Measurements from ENCODE around the gene MCOLN1. TPM values are rescaled to one million over a fixed set of nuclear protein-coding genes. Genes with fewer than 3 reads are reported as not detected.

The MCOLN1 gene
- total RNA-seq, 1 donor from 2014 or later, result 6.6 TPM

- no peaks in the 10 kb centered on the region for H3K36me3 Mint-ChIP-seq
- no peaks in the 10 kb centered on the region for H3K4me1 ChIP-seq
- H3K9ac ChIP-seq, result no peak overlapping the region
- no peak for TF ChIP-seq EZH2phosphoT487 (IDR thresholded peaks at IDR 0.05)
- TF ChIP-seq EZH2 (IDR thresholded peaks at IDR 0.05), result no peak
- TF ChIP-seq CTCF (IDR thresholded peaks at IDR 0.05), result no peak
- H3K4me2 ChIP-seq, result no peak overlapping the region
- H3K36me3 ChIP-seq, result no peaks in the 10 kb centered on the region
- H4K20me1 ChIP-seq (ENCODE audit: low read depth), result peaks cover 3% of the 10 kb centered on the region
- no peaks in the 10 kb centered on the region for H3K9me3 Mint-ChIP-seq
- no peak overlapping the region for H3K4me3 ChIP-seq
- no peak overlapping the region for H2AFZ ChIP-seq (replicated peaks)
- peak; percentile 73 for DNase-seq (ENCODE audit: low spot score)
- no peaks in the 10 kb centered on the region for H3K79me2 ChIP-seq (ENCODE audit: low read depth)
- H3K27ac Mint-ChIP-seq, result no peak overlapping the region
- H3F3A ChIP-seq (ENCODE audit: low read depth), result peaks cover 14% of the 10 kb centered on the region
- peaks cover 14% of the 10 kb centered on the region for H3K27me3 Mint-ChIP-seq (ENCODE audit: insufficient read depth, low read depth)
- H3K4me3 Mint-ChIP-seq, result no peak overlapping the region
- H3K27ac ChIP-seq, result no peak overlapping the region
- H3K9me3 ChIP-seq (ENCODE audit: low read depth), result no peaks in the 10 kb centered on the region
- peaks cover 8% of the 10 kb centered on the region for H3K4me1 Mint-ChIP-seq
- peaks cover 19% of the 10 kb centered on the region for H3K27me3 ChIP-seq
Measured at GRCh38 chr19:7507884-7508283, 14.5 kb upstream of the MCOLN1 start.

GRCh38 chr19:7509625-7510024, 12.8 kb upstream of the MCOLN1 start:
- Mint-ChIP-seq H3K9me3 (no peaks in the 10 kb centered on the region), H3K27me3 (ENCODE audit: insufficient read depth, low read depth) (peaks cover 15% of the 10 kb centered on the region)
- H2AFZ ChIP-seq (replicated peaks), result no peak overlapping the region

GRCh38 chr19:7512400-7512851, 10.0 kb upstream of the MCOLN1 start:
- no peaks in the 10 kb centered on the region for H3K36me3 Mint-ChIP-seq
- H3K4me3 Mint-ChIP-seq, result no peak overlapping the region
- peaks cover 17% of the 10 kb centered on the region for H3K4me1 Mint-ChIP-seq
- no peak overlapping the region for H3K4me2 ChIP-seq
- no peaks in the 10 kb centered on the region for H3K27me3 ChIP-seq
- no peak overlapping the region for H2AFZ ChIP-seq (replicated peaks)
- H3K27ac Mint-ChIP-seq, result no peak overlapping the region
- no peaks in the 10 kb centered on the region for H3K36me3 ChIP-seq
- H3K27me3 Mint-ChIP-seq (ENCODE audit: insufficient read depth, low read depth), result peaks cover 12% of the 10 kb centered on the region
- no peaks in the 10 kb centered on the region for H3K9me3 Mint-ChIP-seq
- no peaks in the 10 kb centered on the region for H4K20me1 ChIP-seq (ENCODE audit: low read depth)
- no peak overlapping the region for H3K4me3 ChIP-seq
- no peak overlapping the region for H3K9ac ChIP-seq
- TF ChIP-seq EZH2 (IDR thresholded peaks at IDR 0.05), result no peak
- peaks cover 4% of the 10 kb centered on the region for H3K4me1 ChIP-seq
- peak overlapping the region; percentile 22 for H3K27ac ChIP-seq
- DNase-seq (ENCODE audit: low spot score), result peak; percentile 62
- peaks cover 12% of the 10 kb centered on the region for H3K79me2 ChIP-seq (ENCODE audit: low read depth)
- peaks cover 12% of the 10 kb centered on the region for H3F3A ChIP-seq (ENCODE audit: low read depth)
- no peaks in the 10 kb centered on the region for H3K9me3 ChIP-seq (ENCODE audit: low read depth)

More at GRCh38 chr19:7509625-7510024, 12.8 kb upstream of the MCOLN1 start:
- peaks cover 13% of the 10 kb centered on the region for H3K27me3 ChIP-seq
- peaks cover 3% of the 10 kb centered on the region for H4K20me1 ChIP-seq (ENCODE audit: low read depth)
- no peaks in the 10 kb centered on the region for H3K36me3 ChIP-seq
- DNase-seq (ENCODE audit: low spot score), result peak; percentile 80
- H3K4me1 ChIP-seq, result no peaks in the 10 kb centered on the region
- peaks cover 8% of the 10 kb centered on the region for H3K4me1 Mint-ChIP-seq
- H3K4me2 ChIP-seq, result no peak overlapping the region
- H3K36me3 Mint-ChIP-seq, result no peaks in the 10 kb centered on the region
- H3K9ac ChIP-seq, result no peak overlapping the region
- peak overlapping the region; percentile 63 for H3K4me3 Mint-ChIP-seq
- no peak overlapping the region for H3K4me3 ChIP-seq
- H3F3A ChIP-seq (ENCODE audit: low read depth), result peaks cover 15% of the 10 kb centered on the region
- no peak overlapping the region for H3K27ac Mint-ChIP-seq
- H3K9me3 ChIP-seq (ENCODE audit: low read depth), result no peaks in the 10 kb centered on the region
- H3K79me2 ChIP-seq (ENCODE audit: low read depth), result no peaks in the 10 kb centered on the region
- TF ChIP-seq EZH2phosphoT487 (IDR thresholded peaks at IDR 0.05), result no peak
- no peak for TF ChIP-seq CTCF (IDR thresholded peaks at IDR 0.05)
- no peak for TF ChIP-seq EZH2 (IDR thresholded peaks at IDR 0.05)
- H3K27ac ChIP-seq, result no peak overlapping the region

GRCh38 chr19:7513809-7514642, 8.4 kb upstream of the MCOLN1 start:
- Histone ChIP-seq H3K9me3 (ENCODE audit: low read depth) (no peaks in the 10 kb centered on the region), H3K27ac (no peak overlapping the region), H3F3A (ENCODE audit: low read depth) (peaks cover 12% of the 10 kb centered on the region), H3K27me3 (no peaks in the 10 kb centered on the region), H3K9ac (no peak overlapping the region), H3K4me3 (no peak overlapping the region), H3K4me1 (peaks cover 4% of the 10 kb centered on the region), H3K4me2 (no peak overlapping the region), H2AFZ (replicated peaks) (no peak overlapping the region), H3K36me3 (no peaks in the 10 kb centered on the region), H3K79me2 (ENCODE audit: low read depth) (peaks cover 21% of the 10 kb centered on the region), H4K20me1 (ENCODE audit: low read depth) (no peaks in the 10 kb centered on the region)
- DNase-seq (ENCODE audit: low spot score), result no peak
- peak overlapping the region; percentile 64 for H3K4me3 Mint-ChIP-seq
- H3K27ac Mint-ChIP-seq, result no peak overlapping the region
- H3K27me3 Mint-ChIP-seq (ENCODE audit: insufficient read depth, low read depth), result peaks cover 8% of the 10 kb centered on the region
- no peaks in the 10 kb centered on the region for H3K9me3 Mint-ChIP-seq
- peaks cover under 1% of the 10 kb centered on the region for H3K36me3 Mint-ChIP-seq
- peaks cover 17% of the 10 kb centered on the region for H3K4me1 Mint-ChIP-seq
- TF ChIP-seq EZH2 (IDR thresholded peaks at IDR 0.05) (no peak), CTCF (IDR thresholded peaks at IDR 0.05) (no peak), EZH2phosphoT487 (IDR thresholded peaks at IDR 0.05) (no peak)
